Effector CD8-positive, alpha-beta T cell (primary cell): ENCODE data around the gene KRT20.

ENCODE experiments used
- DNase-seq: peaks from one replicate; lab custom pipeline; 2025; lab: John Stamatoyannopoulos, UW

KRT20 gene

GRCh38 chr17:40850293-40850972 lies 34.6 kb downstream of the KRT20 start:
- DNase-seq: no peak

- DNase-seq: no peak
These were observed 35.3 kb downstream of the KRT20 start for GRCh38 chr17:40849723-40850122.

GRCh38 chr17:40848583-40849235 lies 36.3 kb downstream of the KRT20 start:
- DNase-seq: no peak

DNA sequence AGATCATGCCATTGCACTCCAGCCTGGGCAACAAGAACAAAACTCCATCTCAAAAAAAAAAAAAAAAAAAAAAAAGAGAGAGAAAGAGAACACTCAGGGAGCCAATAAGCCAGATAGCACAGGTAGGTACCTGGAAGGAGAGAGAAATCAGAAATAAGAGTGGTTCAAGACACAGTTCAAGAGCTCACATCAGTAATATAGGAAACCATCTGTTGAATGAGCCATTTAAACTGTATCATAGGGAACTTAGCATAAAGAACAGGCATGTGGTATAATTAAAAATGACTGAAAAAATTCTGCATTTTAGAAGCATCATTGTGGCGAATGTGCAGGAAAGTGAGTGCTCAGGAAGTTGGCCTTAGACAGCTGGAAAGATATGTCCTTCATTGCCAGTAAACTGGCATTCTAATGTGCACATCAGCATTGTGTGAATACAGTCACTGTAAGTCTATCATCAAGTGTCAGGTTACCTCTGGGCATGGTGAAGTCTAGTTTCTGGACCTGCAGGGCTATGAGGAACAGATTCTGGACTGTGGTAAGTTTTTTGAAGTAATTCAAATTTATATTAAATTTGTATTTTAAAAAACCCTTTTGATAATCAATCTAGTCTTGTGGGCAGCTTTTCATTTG lies 38.4 kb downstream of the KRT20 start:
- no peak for DNase-seq

DNA sequence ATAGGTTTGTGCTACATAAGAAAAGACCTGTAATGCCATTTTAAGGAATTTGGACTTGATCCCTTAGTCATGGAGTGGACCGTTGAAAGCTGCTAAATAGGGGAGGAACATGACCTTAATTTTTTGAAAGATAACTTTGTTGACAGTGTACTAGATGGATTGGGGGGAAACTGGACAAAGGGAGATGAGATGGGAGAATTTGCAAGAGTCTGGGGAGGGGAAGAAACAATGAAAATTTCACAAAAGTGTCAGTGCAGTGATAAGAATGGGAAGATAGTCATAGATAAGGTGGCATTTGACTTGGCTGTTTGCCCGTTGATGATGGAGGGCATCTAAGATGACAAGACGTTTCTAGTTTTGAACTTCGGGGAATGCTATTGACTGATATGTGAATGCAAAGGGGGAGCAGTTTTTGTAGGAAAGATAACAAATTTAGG lies 40.4 kb downstream of the KRT20 start:
- no peak for DNase-seq

- no peak for DNase-seq
These were observed 41.8 kb downstream of the KRT20 start for GRCh38 chr17:40843242-40843641.

GRCh38 chr17:40841246-40841645 lies 43.8 kb downstream of the KRT20 start:
- DNase-seq: no peak

GRCh38 chr17:40839194-40839593 lies 45.8 kb downstream of the KRT20 start:
- no peak for DNase-seq

DNA sequence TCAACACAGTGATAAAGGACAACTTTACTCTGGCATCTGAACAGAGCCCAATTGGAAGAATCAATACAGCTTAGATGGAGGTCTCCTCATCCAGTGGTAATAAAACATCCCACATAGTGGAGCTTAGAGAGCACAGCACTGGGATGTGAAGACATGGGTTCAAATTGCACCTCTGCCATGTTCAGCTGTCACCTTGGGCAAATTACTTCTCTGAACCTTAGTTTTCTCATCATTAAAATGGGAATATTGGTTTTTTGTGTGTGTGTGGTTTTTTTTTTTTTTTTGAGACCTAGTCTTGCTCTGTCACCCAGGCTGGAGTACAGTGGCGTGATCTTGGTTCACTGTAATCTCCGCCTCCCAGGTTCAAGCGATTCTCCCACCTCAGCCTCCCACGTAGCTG lies 49.0 kb downstream of the KRT20 start:
- DNase-seq: no peak

DNA sequence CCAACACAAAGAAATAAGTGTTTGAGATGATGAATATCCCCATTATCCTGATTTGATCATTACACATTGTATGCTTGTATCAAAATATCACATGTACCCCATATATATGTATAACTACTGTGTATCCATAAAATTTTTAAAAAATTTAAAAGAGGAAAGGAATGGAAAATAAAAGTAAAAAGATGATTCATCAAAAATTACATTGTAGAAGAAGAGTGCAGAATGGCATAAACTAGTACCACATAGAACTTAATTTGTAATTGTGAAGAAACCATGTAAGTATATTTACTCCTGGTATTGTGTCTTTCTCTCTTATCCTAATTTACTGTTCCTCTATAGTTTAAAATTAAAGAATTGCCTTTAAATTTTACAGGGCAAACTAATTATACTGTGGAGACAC lies 51.2 kb downstream of the KRT20 start:
- no peak for DNase-seq

- no peak for DNase-seq
These were observed 52.2 kb downstream of the KRT20 start for GRCh38 chr17:40832840-40833239.

DNA sequence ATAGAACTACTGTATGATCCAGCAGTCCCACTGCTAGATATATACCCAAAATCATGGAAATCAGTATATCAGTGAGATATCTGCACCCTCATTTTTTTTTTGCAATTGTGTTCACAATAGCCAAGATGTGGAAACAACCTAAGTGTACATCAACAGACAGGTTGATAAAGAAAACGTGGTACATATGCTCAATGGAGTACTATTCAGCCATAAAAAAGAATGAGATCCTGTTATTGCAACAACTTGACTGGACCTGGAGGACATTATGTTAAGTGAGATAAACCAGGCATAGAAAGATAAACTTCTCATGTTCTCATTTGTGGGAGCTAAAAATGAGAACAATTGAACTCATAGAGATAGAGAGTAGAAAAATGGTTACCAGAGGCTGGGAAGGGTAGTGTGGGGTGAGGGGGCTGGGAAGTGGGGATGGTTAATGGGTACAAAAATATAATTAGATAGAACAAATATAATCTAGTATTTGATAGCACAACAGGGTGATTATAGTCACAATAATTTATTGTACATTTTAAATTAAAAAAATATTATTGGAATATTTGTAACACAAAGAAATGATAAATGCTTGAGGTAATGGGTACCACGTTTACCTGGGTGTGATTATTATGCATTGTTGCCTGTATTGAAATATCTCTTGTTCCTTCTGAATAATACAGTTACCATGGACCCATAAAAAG lies 54.8 kb downstream of the KRT20 start:
- DNase-seq: no peak

- no peak for DNase-seq
These were observed 56.5 kb downstream of the KRT20 start for GRCh38 chr17:40828454-40829044.

DNA sequence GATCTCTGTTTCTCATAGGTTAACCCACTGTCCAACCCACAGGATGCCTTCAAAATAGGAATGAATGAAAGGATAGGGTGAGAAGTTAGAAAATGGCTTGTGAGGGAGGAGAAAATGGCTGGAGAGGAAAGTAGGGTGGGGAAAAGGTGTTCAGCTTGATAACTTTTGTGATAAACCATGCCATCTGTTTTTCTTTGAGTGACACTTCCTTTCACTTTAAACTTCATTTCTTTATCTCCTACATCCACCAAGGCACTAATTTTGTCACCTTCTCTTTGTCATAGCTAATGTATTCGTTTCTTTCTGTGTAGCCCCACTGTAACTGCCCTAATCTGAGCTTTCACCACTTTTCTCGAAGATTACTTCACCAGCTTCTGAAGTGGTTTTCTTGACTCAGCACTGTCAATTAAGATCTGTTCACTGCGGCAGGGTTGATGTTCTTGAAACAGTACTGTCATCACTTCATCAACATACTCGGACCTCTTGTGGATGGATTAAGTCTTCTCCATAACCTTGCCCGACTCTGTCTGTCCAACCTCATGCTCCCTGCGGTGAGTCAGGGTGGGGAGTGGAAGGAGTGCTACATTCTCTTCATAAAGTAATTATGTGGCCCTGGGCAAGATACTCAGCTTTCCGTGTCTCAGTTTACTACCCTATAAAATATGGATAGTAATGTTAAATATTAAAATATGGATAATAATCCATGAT lies 57.1 kb downstream of the KRT20 start:
- DNase-seq: no peak
